Chondrocyte (in vitro differentiated cells): ENCODE data around the gene FAM50B. TPM values are rescaled to one million over a fixed set of nuclear protein-coding genes. Genes with fewer than 3 reads are reported as not detected.

Source experiments
- DNase-seq: peaks from one replicate; pipeline ENCODE4 v3.0.0; 2021; ENCODE audit warnings: mixed read lengths, low spot score
- H3K27ac Mint-ChIP-seq: one replicate; pipeline ENCODE4 v1.8.0; 2021; ENCODE audit warnings: mild to moderate bottlenecking, moderate library complexity, mixed read lengths; ENCODE audit not compliant: unreplicated experiment
- H3K27me3 Mint-ChIP-seq: 2 replicates; pipeline ENCODE4 v1.8.0; 2021; ENCODE audit warnings: low read depth, mixed read lengths
- H3K36me3 Mint-ChIP-seq: 2 replicates; pipeline ENCODE4 v1.8.0; 2021; ENCODE audit warnings: low read depth, mixed read lengths
- H3K4me1 Mint-ChIP-seq: 2 replicates; pipeline ENCODE4 v1.8.0; 2021; ENCODE audit warnings: low read depth, mild to moderate bottlenecking, mixed read lengths
- H3K4me3 Mint-ChIP-seq: one replicate; pipeline ENCODE4 v1.8.0; 2021; ENCODE audit warnings: mild to moderate bottlenecking, moderate library complexity, mixed read lengths; ENCODE audit not compliant: unreplicated experiment
- H3K9me3 Mint-ChIP-seq: 2 replicates; pipeline ENCODE4 v1.8.0; 2021; ENCODE audit warnings: low read depth, mixed read lengths
- total RNA-seq: library from RNA; stranded (reverse); gene quantifications from 3 replicates; pipeline ENCODE4 v1.2.1, GENCODE V29; 2021
- TF ChIP-seq, protein P1 (sequence below): fragments of 200-600 bp; sonication (generic); IDR thresholded peaks from 2 replicates; pipeline ENCODE4 v1.5.0; 2021; ENCODE audit warnings: antibody characterized with exemption, mild to moderate bottlenecking, moderate library complexity

FAM50B gene
- total RNA-seq, 1 donor from 2014 or later, result 1.8 TPM

GRCh38 chr6:3850451-3851203 is 1.5 kb downstream of the FAM50B start:
- H3K9me3 Mint-ChIP-seq, result no peaks in the 10 kb centered on the region
- H3K27ac Mint-ChIP-seq, result no peak overlapping the region
- TF ChIP-seq, protein P1, sequence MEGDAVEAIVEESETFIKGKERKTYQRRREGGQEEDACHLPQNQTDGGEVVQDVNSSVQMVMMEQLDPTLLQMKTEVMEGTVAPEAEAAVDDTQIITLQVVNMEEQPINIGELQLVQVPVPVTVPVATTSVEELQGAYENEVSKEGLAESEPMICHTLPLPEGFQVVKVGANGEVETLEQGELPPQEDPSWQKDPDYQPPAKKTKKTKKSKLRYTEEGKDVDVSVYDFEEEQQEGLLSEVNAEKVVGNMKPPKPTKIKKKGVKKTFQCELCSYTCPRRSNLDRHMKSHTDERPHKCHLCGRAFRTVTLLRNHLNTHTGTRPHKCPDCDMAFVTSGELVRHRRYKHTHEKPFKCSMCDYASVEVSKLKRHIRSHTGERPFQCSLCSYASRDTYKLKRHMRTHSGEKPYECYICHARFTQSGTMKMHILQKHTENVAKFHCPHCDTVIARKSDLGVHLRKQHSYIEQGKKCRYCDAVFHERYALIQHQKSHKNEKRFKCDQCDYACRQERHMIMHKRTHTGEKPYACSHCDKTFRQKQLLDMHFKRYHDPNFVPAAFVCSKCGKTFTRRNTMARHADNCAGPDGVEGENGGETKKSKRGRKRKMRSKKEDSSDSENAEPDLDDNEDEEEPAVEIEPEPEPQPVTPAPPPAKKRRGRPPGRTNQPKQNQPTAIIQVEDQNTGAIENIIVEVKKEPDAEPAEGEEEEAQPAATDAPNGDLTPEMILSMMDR, result no peak
- DNase-seq, result no peak
- H3K36me3 Mint-ChIP-seq, result no peaks in the 10 kb centered on the region
- no peaks in the 10 kb centered on the region for H3K27me3 Mint-ChIP-seq
- no peak overlapping the region for H3K4me3 Mint-ChIP-seq
- peaks cover 6% of the 10 kb centered on the region for H3K4me1 Mint-ChIP-seq

DNA sequence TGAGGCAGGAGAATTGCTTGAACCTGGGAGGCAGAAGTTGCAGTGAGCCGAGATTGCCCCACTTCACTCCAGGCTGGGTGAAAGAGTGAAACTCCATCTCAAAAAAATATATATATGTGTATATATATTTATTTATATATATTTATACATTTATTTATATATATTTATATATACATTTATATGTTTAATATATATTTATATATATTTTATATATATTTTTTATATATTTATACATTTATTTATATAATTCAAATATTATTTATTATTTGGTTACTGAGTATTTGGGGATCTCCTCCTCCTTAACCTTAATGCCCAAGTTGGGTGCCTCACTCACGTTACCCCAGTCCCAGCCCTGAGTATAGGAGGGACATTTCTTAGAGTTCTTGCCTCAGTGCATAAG is 2.7 kb downstream of the FAM50B start:
- H3K27ac Mint-ChIP-seq, result no peak overlapping the region
- H3K36me3 Mint-ChIP-seq, result no peaks in the 10 kb centered on the region
- peaks cover 8% of the 10 kb centered on the region for H3K4me1 Mint-ChIP-seq
- no peaks in the 10 kb centered on the region for H3K9me3 Mint-ChIP-seq
- H3K4me3 Mint-ChIP-seq, result no peak overlapping the region
- H3K27me3 Mint-ChIP-seq, result no peaks in the 10 kb centered on the region
- DNase-seq, result no peak
- TF ChIP-seq, protein P1, result no peak

- DNase-seq, result no peak
- TF ChIP-seq, protein P1, result no peak
- no peak overlapping the region for H3K4me3 Mint-ChIP-seq
- peaks cover 11% of the 10 kb centered on the region for H3K4me1 Mint-ChIP-seq
- H3K27ac Mint-ChIP-seq, result no peak overlapping the region
- H3K27me3 Mint-ChIP-seq, result no peaks in the 10 kb centered on the region
- H3K36me3 Mint-ChIP-seq, result no peaks in the 10 kb centered on the region
- no peaks in the 10 kb centered on the region for H3K9me3 Mint-ChIP-seq
Observed at GRCh38 chr6:3852391-3852790, 3.2 kb downstream of the FAM50B start.

- no peaks in the 10 kb centered on the region for H3K36me3 Mint-ChIP-seq
Observed at GRCh38 chr6:3855866-3856265, 6.7 kb downstream of the FAM50B start.

DNA sequence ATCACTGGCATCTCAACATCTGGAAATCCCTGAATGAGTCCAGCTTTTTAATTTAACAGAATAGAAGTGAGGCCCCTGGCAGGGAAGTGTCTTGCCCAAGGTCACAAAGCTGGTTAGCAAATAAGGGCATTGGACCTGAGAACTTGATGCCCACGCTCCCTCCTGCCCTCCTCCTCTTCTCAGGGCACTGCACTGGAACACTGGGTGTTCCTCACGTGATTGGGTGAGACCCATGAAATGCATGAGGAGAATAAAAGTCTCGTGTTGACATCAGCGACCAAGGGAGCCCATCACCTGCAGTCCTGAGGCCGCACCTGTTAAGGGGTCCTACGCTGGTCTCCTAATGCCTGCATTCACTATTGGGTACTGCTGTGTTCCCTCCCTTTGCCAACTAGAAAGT is 7.4 kb downstream of the FAM50B start:
- Mint-ChIP-seq H3K36me3 (peaks cover 1% of the 10 kb centered on the region), H3K4me1 (peaks cover 17% of the 10 kb centered on the region), H3K27me3 (no peaks in the 10 kb centered on the region), H3K27ac (no peak overlapping the region), H3K9me3 (peaks cover 14% of the 10 kb centered on the region), H3K4me3 (no peak overlapping the region)
- TF ChIP-seq, protein P1, result no peak
- DNase-seq, result no peak

More at GRCh38 chr6:3855866-3856265, 6.7 kb downstream of the FAM50B start:
- no peak overlapping the region for H3K4me3 Mint-ChIP-seq
- TF ChIP-seq, protein P1, result no peak
- peaks cover 14% of the 10 kb centered on the region for H3K9me3 Mint-ChIP-seq
- no peaks in the 10 kb centered on the region for H3K27me3 Mint-ChIP-seq
- peaks cover 17% of the 10 kb centered on the region for H3K4me1 Mint-ChIP-seq
- H3K27ac Mint-ChIP-seq, result no peak overlapping the region
- DNase-seq, result no peak
